Endothelial cell of coronary artery (primary cell): Measurements from ENCODE around the gene OR2B3. TPM values are rescaled to one million over a fixed set of nuclear protein-coding genes. Genes with fewer than 3 reads are reported as not detected.

ENCODE experiments used
- total RNA-seq: library from RNA; depleted of rRNA; stranded (reverse); fragments of >200 nt; gene quantifications from 2 replicates; pipeline ENCODE4 v1.2.3, GENCODE V29; 2014

OR2B3 gene, protein sequence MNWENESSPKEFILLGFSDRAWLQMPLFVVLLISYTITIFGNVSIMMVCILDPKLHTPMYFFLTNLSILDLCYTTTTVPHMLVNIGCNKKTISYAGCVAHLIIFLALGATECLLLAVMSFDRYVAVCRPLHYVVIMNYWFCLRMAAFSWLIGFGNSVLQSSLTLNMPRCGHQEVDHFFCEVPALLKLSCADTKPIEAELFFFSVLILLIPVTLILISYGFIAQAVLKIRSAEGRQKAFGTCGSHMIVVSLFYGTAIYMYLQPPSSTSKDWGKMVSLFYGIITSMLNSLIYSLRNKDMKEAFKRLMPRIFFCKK
- total RNA-seq, result not detected in 2 replicates

DNA sequence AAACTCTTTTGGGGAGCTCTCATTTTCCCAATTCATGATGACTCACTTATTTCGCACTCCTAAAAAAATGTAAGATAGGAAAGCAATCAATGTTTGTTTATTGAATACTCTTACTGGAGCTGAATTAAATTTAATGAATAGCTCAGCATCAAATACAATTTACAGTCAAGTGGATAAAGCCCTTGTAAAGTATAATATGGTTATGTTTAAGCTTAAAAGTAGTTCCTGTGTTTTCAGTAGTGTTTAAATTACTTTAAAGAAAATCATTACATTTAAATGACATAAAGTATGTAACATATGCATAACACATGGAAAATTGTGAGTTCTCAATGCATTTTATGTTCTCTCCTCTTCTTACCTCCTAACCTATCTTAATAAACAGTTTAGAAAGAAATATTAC is at the start of gene OR2B3:
Gene OR2B3 (minus strand): TSS at position 101 of the 400 bp plus-strand sequence. CDS start 65 bp downstream, at position 36.

DNA sequence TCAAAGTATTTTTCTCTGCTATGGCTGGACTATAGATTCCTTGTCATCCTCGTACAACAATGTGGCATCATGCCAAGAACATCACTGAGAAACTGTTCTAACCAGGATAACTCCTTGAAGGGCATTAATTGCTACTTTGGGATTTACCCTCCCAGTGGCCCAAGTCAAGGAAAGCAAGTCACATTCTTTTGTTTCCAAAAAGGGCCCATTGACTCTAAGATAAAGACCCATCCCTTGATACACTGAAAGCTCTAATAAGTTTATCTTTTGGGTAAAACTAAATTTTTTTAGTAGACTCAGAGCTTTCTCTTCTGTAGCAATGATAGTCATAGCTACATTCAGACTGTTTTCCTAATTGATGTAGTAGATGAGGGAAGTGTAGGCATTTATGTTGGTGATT is 20.6 kb upstream of the OR2B3 start, which contains the start of gene OR2J3:
Gene OR2J3 (plus strand): TSS at position 301 of the 400 bp plus-strand sequence. CDS start 3,833 bp downstream, outside the sequence.

DNA sequence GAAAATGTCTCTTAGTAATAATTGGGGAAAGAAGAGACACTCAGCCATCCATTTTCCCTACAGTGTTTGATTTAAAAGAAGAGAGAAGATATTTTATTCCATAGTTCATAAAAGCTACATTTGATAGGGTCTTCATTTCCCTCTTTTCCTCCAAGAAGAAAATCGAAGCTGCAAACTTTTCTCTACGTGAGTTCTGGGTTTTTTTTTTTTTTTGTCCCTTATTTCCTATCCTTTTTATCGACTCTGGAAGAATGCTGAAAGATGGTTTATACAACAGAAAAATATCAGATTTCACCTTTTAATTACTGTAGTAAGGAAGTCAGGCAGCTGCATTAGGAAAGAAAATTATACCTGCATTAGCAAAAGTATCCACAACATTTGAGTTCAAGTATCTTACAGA is 12.1 kb upstream of the OR2B3 start, which contains the start of gene OR2J1:
Gene OR2J1 (plus strand): TSS at position 301 of the 400 bp plus-strand sequence. CDS start 1,453 bp downstream, outside the sequence.

DNA sequence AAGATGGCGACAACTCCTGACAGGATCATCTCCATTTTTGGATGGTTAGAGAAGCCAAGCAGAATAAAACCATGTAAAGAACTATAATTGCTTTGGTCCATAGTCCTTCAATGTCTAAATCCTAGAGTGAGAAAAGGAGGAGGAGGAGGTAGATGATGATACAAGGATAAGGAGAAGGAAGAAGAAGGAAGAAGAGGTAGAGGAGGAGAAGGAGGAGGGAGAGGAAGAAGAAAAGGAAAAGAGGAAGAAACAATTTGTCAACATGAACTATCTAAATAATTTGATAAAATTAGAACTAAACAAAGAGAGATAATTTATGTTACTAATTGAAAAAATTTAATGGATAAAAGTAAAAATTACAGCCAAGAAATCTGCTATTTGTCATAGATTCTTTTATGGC is 42.0 kb downstream of the OR2B3 start, which contains the start of gene OR2W1:
Gene OR2W1 (minus strand): TSS at position 101 of the 400 bp plus-strand sequence. CDS start 0 bp downstream, at position 101.

Other genes with a start within 250 kb of the OR2B3 start
- gene TRIM27, start 163.3 kb downstream of the OR2B3 start, total RNA-seq, result 56.3 and 66.6 TPM in 2 replicates
- gene ZNF311, start 82.0 kb downstream of the OR2B3 start, total RNA-seq, result 0.63 and 0.85 TPM in 2 replicates
- not detected in 2 replicates for gene OR2W1, start 42.1 kb downstream of the OR2B3 start, total RNA-seq
- gene OR2J1, start 12.2 kb upstream of the OR2B3 start, total RNA-seq, result not detected in 2 replicates
- not detected in 2 replicates for gene OR2J3, start 20.7 kb upstream of the OR2B3 start, total RNA-seq
- not detected in 2 replicates for gene OR2J2, start 83.6 kb upstream of the OR2B3 start, total RNA-seq
- not detected in 2 replicates for gene OR14J1, start 214.4 kb upstream of the OR2B3 start, total RNA-seq